Esophagus (tissue), 2 donors: ENCODE results near the gene CCS. TPM values are rescaled to one million over a fixed set of nuclear protein-coding genes. Genes with fewer than 3 reads are reported as not detected.
"Not testable (repeated sequence)": the region's sequence is repeated elsewhere in the genome, so short reads cannot be mapped to it uniquely, and the experiment has no call there.

Experiments
- H3K27ac ChIP-seq, 2 donors: one replicate each; pipeline ENCODE4 v1.5.1; 2013; ENCODE audit warnings: low read depth in 2 of 2, mild to moderate bottlenecking in 2 of 2, inconsistent platforms in 1 of 2, low read length in 1 of 2, moderate library complexity in 1 of 2
- H3K27me3 ChIP-seq, 2 donors: one replicate each; pipeline ENCODE4 v1.6.1; 2013; ENCODE audit warnings: low read length in 2 of 2, control low read depth in 1 of 2, mild to moderate bottlenecking in 1 of 2; ENCODE audit not compliant: insufficient read depth in 2 of 2, control insufficient read depth in 1 of 2
- H3K36me3 ChIP-seq, 2 donors: one replicate each; pipeline ENCODE4 v1.6.1; 2013; ENCODE audit warnings: low read length in 1 of 2; ENCODE audit not compliant: control insufficient read depth in 2 of 2, insufficient read depth in 2 of 2
- H3K4me1 ChIP-seq, 2 donors: one replicate each; pipeline ENCODE4 v1.6.1; 2013; ENCODE audit warnings: low read length in 1 of 2; ENCODE audit not compliant: control insufficient read depth in 2 of 2, insufficient read depth in 2 of 2
- H3K4me3 ChIP-seq, 2 donors: one replicate each; pipeline ENCODE4 v1.5.1; 2013; ENCODE audit warnings: low read length in 2 of 2, mild to moderate bottlenecking in 2 of 2, low read depth in 1 of 2, moderate library complexity in 1 of 2
- H3K9me3 ChIP-seq, 2 donors: one replicate each; pipeline ENCODE4 v1.6.1; 2013; ENCODE audit warnings: mild to moderate bottlenecking in 2 of 2, low read depth in 1 of 2, low read length in 1 of 2, moderate library complexity in 1 of 2; ENCODE audit not compliant: control insufficient read depth in 2 of 2, insufficient read depth in 1 of 2
- WGBS, 2 donors: extraction: QIAGEN DNeasy Blood & Tissue Kit; methylation state at CpG; one replicate each; pipeline ENCODE4 v1.1.7; 2013; 5-methylcytosine and 5-hydroxymethylcytosine counted together
- polyA plus RNA-seq, 2 donors: library from polyadenylated mRNA; stranded (reverse); fragments of 200-250 nt; gene quantifications; one replicate each; pipeline ENCODE4 v1.2.3, GENCODE V29; 2013
- donor health status: healthy with polysubstance abuse.
- donor health status: Bipolar disorder and iron deficiency.

CCS gene
- polyA plus RNA-seq, 2 donors: 27.9 to 39.8 TPM

GRCh38 chr11:66586136-66586535, 6.8 kb upstream of the CCS start:
- Histone ChIP-seq H3K36me3 (no peaks in the 10 kb centered on the region), H3K9me3 (no peaks in the 10 kb centered on the region), H3K4me1 (no peaks in the 10 kb centered on the region), H3K27ac (no peak overlapping the region), H3K27me3 (no peaks in the 10 kb centered on the region), H3K4me3 (no peak overlapping the region)
- WGBS, 2 donors: 55 to 65% methylated on average over 2 of the region's 2 CpGs

DNA sequence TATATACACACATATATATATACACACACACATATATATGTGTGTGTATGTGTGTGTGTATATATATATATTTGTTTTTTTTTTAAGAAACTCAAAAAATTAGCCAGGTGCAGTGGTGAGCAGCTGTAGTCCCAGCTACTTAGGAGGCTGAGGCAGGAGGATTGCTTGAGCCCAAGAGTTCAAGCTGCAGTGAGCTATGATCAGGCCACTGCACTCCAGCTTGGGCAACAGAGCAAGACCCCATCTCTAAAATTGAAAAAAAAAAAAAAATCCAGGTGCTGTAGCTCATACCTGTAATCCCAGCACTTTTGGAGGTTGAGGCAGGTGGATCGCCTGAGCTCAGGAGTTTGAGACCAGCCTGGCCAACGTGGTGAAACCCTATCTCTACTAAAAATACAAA, 3.7 kb upstream of the CCS start:
- H3K4me3 ChIP-seq, H3K9me3 ChIP-seq, H3K27me3 ChIP-seq, H3K36me3 ChIP-seq, H3K27ac ChIP-seq: not testable (repeated sequence)
- WGBS, 2 donors: 67 to 73% methylated on average over 2 of the region's 2 CpGs
- peaks cover 2 to 12% of the 10 kb centered on the region in 2 donors for H3K4me1 ChIP-seq

DNA sequence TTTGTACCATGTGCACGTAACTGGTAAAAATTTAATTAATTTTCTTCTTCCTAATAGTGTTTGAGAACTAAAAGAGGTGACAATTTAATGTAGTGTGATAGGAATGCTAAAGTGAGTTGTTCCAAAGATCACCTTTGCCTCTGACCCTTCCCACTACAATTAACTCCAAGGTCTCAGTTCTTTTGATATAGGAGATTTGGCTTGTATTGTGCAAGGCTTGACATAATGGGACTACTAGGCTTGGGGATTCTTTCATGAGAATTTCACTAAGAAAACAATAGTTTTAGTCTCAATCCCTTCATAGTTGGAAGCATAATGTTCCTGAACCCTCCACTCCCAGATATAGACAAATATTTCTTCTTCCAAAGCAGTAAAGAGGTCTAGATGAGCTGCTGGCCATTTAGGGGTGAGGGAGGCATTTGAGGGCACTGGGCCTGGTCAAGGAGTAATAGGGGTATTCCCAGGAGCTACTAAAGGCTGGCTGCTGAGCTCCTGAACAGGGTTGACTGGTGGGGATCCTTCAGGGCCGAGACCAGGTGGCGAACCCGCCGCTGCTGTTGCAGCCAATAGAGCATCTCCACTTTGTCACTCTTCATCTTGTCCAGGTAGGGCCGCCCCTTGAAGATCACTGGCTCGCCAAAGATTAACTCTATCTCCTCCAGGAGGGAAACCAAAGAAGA, 2.8 kb upstream of the CCS start:
- Histone ChIP-seq H3K4me3 (no peak overlapping the region), H3K9me3 (no peaks in the 10 kb centered on the region), H3K36me3 (no peaks in the 10 kb centered on the region), H3K4me1 (peaks cover 2 to 17% of the 10 kb centered on the region in 2 donors), H3K27ac (no peak overlapping the region), H3K27me3 (no peaks in the 10 kb centered on the region)
- WGBS, 2 donors: 94% methylated on average over 7 of the region's 7 CpGs

GRCh38 chr11:66591175-66591574, 1.8 kb upstream of the CCS start:
- Histone ChIP-seq H3K27me3 (no peaks in the 10 kb centered on the region), H3K27ac (no peak overlapping the region), H3K36me3 (no peaks in the 10 kb centered on the region), H3K4me1 (peaks cover 2 to 21% of the 10 kb centered on the region in 2 donors), H3K4me3 (no peak overlapping the region), H3K9me3 (no peaks in the 10 kb centered on the region)
- 76 to 94% methylated on average over 2 of the region's 2 CpGs for WGBS, 2 donors

GRCh38 chr11:66593303-66593635, 284 bp downstream of the CCS start:
- Histone ChIP-seq H3K27ac (peak overlapping the region; percentile 72 to 85), H3K9me3 (no peaks in the 10 kb centered on the region), H3K27me3 (no peaks in the 10 kb centered on the region), H3K4me3 (peak overlapping the region; percentile 56 to 63), H3K4me1 (peaks cover 2 to 21% of the 10 kb centered on the region in 2 donors), H3K36me3 (no peaks in the 10 kb centered on the region)
- WGBS, 2 donors: 6% methylated on average over 12 of the region's 12 CpGs

GRCh38 chr11:66593650-66594049, 665 bp downstream of the CCS start:
- H3K9me3 ChIP-seq: no peaks in the 10 kb centered on the region
- H3K27ac ChIP-seq: peak overlapping the region in 1 of 2 donors; percentile 85
- peaks cover 2 to 21% of the 10 kb centered on the region in 2 donors for H3K4me1 ChIP-seq
- 59 to 61% methylated on average over 7 of the region's 7 CpGs for WGBS, 2 donors
- H3K36me3 ChIP-seq: no peaks in the 10 kb centered on the region
- H3K4me3 ChIP-seq: peak overlapping the region; percentile 56 to 63
- H3K27me3 ChIP-seq: no peaks in the 10 kb centered on the region

DNA sequence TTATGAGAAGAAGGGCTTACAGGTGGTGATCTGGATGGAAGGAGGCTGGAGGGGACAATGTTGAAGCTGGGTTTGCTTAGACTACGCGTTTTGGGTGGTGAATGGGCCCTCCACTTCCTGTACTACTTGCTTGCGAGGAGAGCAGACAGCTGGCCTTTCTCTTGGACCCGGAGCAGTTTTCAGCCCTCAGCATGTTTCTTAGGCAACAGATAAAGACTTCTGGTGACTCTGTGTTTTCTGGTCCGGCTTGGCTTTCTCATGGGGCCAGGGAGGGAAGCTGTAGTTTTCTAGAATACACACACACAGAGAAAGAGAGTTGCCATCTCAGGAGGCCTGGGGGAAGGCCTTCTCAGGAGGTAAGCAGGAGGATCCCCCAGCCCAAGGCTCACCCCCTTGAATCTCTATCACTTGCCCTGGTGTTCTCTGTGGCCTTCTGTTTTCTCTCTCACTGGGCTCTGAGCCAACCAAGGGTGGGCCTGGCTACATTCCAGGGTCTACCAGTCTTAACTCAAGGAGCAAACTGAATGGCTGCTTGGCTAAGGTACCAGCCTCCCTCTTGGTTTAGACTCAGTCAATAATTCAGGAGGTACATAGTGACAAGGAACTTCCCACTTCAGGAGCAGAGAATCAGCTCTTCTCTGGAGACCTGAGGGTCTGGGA, 2.4 kb downstream of the CCS start:
- H3K27ac ChIP-seq: peak overlapping the region in 1 of 2 donors; percentile 45
- WGBS, 2 donors: 53% methylated on average over 5 of the region's 5 CpGs
- H3K27me3 ChIP-seq: no peaks in the 10 kb centered on the region
- no peak overlapping the region for H3K4me3 ChIP-seq
- H3K4me1 ChIP-seq: peaks cover 2 to 21% of the 10 kb centered on the region in 2 donors
- no peaks in the 10 kb centered on the region for H3K9me3 ChIP-seq
- peaks cover 3 to 9% of the 10 kb centered on the region in 2 donors for H3K36me3 ChIP-seq

DNA sequence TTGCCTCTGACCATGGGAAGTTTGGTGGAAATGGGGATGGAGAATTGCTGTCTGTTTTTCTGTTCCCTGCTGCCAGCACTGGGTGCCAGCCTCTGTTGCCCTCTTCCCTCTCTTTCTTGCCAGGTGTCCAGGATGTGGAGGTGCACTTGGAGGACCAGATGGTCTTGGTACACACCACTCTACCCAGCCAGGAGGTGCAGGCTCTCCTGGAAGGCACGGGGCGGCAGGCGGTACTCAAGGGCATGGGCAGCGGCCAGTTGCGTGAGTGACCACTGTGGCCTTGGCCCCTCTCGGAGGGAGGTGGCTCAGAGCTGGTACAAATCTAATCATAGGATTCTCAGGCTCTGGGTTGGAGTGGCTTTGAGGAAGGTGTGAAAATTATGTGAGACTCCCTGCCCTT, 6.0 kb downstream of the CCS start:
- Histone ChIP-seq H3K27me3 (no peaks in the 10 kb centered on the region), H3K36me3 (peaks cover 7 to 14% of the 10 kb centered on the region in 2 donors), H3K27ac (no peak overlapping the region), H3K4me1 (peaks cover 0 to 16% of the 10 kb centered on the region in 2 donors), H3K9me3 (no peaks in the 10 kb centered on the region), H3K4me3 (no peak overlapping the region)
- WGBS, 2 donors: 94 to 97% methylated on average over 6 of the region's 6 CpGs

DNA sequence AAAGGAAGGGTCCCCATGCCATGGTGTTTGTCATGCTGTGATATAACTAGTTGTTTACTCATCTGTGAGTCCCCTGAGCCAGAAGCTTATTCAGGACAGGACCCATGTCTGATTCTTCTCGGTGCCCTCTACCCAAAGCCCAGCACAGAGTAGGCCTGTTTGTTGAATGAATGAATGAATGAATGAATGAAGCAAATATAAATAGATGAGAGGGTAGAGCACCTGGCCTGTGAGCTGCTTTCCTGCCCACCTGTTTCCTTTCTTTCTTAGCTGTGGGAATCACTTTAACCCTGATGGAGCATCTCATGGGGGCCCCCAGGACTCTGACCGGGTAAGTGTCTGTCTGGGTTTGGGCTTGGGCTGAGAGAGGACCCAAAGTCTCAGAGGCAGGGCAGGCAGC, 7.2 kb downstream of the CCS start:
- Histone ChIP-seq H3K9me3 (no peaks in the 10 kb centered on the region), H3K27me3 (no peaks in the 10 kb centered on the region), H3K4me1 (peaks cover 0 to 11% of the 10 kb centered on the region in 2 donors), H3K36me3 (peaks cover 7 to 19% of the 10 kb centered on the region in 2 donors), H3K27ac (no peak overlapping the region), H3K4me3 (no peak overlapping the region)
- 83 to 85% methylated on average over 2 of the region's 2 CpGs for WGBS, 2 donors
